SU-DHL-6 (cell line): Measurements from ENCODE around the gene CFAP70.

Source experiments
- H2AFZ ChIP-seq: fragments of 200-600 bp; sonication (generic); 2 replicates; pipeline ENCODE4 v1.6.1; 2014; ENCODE audit warnings: low read depth, mild to moderate bottlenecking, moderate library complexity, mixed read lengths, antibody characterized with exemption, low read length; ENCODE audit not compliant: severe bottlenecking
- H3F3A ChIP-seq: fragments of 200-600 bp; shearing (Covaris generic); 2 replicates; pipeline ENCODE4 v1.6.0; 2016; ENCODE audit warnings: antibody characterized with exemption, mild to moderate bottlenecking; ENCODE audit not compliant: insufficient read depth
- H3K27ac ChIP-seq: fragments of 200-600 bp; sonication (generic); 2 replicates; pipeline ENCODE4 v1.5.1; 2016; ENCODE audit warnings: low read depth, mild to moderate bottlenecking, low read length, moderate library complexity, mixed read lengths
- H3K27me3 ChIP-seq: fragments of 200-600 bp; sonication (generic), shearing (Covaris generic); 2 replicates; pipeline ENCODE4 v1.6.0; 2014; ENCODE audit warnings: mild to moderate bottlenecking, low read length
- H3K36me3 ChIP-seq: fragments of 200-600 bp; sonication (generic); 2 replicates; pipeline ENCODE4 v1.6.1; 2014; ENCODE audit warnings: mild to moderate bottlenecking, low read length, mixed read lengths
- H3K4me2 ChIP-seq: fragments of 300-600, 200-600 bp; shearing (Covaris generic), sonication (generic); 2 replicates; pipeline ENCODE4 v1.6.0; 2014; ENCODE audit warnings: low read length, low read depth, mild to moderate bottlenecking; ENCODE audit not compliant: poor library complexity, severe bottlenecking
- H3K4me3 ChIP-seq: fragments of 200-600 bp; sonication (generic); 2 replicates; pipeline ENCODE4 v1.5.1; 2014; ENCODE audit warnings: antibody characterized with exemption, low read length, mild to moderate bottlenecking, mixed read lengths; ENCODE audit not compliant: insufficient read depth, poor library complexity, severe bottlenecking
- H3K79me2 ChIP-seq: fragments of 200-600 bp; sonication (generic); 2 replicates; pipeline ENCODE4 v1.6.1; 2014; ENCODE audit warnings: mild to moderate bottlenecking, low read length, moderate library complexity; ENCODE audit not compliant: insufficient read depth
- H3K9ac ChIP-seq: fragments of 200-600 bp; sonication (generic); 2 replicates; pipeline ENCODE4 v1.7.0; 2014; ENCODE audit warnings: mild to moderate bottlenecking, low read length
- H3K9me2 ChIP-seq: fragments of 200-600 bp; sonication (generic); replicated peaks from 2 replicates; pipeline ENCODE4 v1.6.1; 2014; ENCODE audit warnings: low read length; ENCODE audit not compliant: insufficient read depth
- H3K9me3 ChIP-seq: fragments of 200-600 bp; sonication (generic); 2 replicates; pipeline ENCODE4 v1.6.1; 2014; ENCODE audit warnings: low read length, mixed read lengths; ENCODE audit not compliant: insufficient read depth
- H4K20me1 ChIP-seq: fragments of 200-600 bp; sonication (generic); 2 replicates; pipeline ENCODE4 v1.6.1; 2014; ENCODE audit warnings: low read depth, mild to moderate bottlenecking, antibody characterized with exemption, low read length, moderate library complexity, mixed read lengths
- CTCF ChIP-seq: fragments of 200-600 bp; sonication (generic); IDR thresholded peaks from one replicate; pipeline ENCODE4 v1.5.1; 2017; ENCODE audit warnings: antibody characterized with exemption, mild to moderate bottlenecking, low read length, moderate library complexity; ENCODE audit not compliant: insufficient read depth, poor library complexity, severe bottlenecking
- EZH2phosphoT487 ChIP-seq: fragments of 200-600 bp; sonication (generic), shearing (Covaris generic); conservative IDR thresholded peaks from 2 replicates; pipeline ENCODE4 v1.6.1; 2018; ENCODE audit warnings: mild to moderate bottlenecking, antibody characterized with exemption, low read length, moderate library complexity, mixed read lengths

Gene CFAP70

GRCh38 chr10:73289958-73290357 is 68.7 kb downstream of the CFAP70 start:
- Histone ChIP-seq H3K4me2 (no peak overlapping the region), H3K4me3 (no peak overlapping the region), H2AFZ (no peak overlapping the region), H3K79me2 (no peaks in the 10 kb centered on the region), H3K27ac (no peak overlapping the region), H4K20me1 (no peaks in the 10 kb centered on the region), H3F3A (no peaks in the 10 kb centered on the region), H3K36me3 (peaks cover 2% of the 10 kb centered on the region; the same call in 1 of the 2 replicates), H3K9ac (no peak overlapping the region), H3K9me2 (no peaks in the 10 kb centered on the region), H3K27me3 (no peaks in the 10 kb centered on the region), H3K9me3 (no peaks in the 10 kb centered on the region)
- TF ChIP-seq CTCF = no peak
- no peak for TF ChIP-seq EZH2phosphoT487

- H3K27me3 ChIP-seq = no peaks in the 10 kb centered on the region
- no peak for TF ChIP-seq EZH2phosphoT487
- no peak for TF ChIP-seq CTCF
- no peaks in the 10 kb centered on the region for H3K79me2 ChIP-seq
- H3K36me3 ChIP-seq = peaks cover 2% of the 10 kb centered on the region; the same call in 1 of the 2 replicates
- H3K9me2 ChIP-seq = no peaks in the 10 kb centered on the region
- no peak overlapping the region for H3K27ac ChIP-seq
- no peaks in the 10 kb centered on the region for H3F3A ChIP-seq
- no peak overlapping the region for H3K9ac ChIP-seq
- no peak overlapping the region for H2AFZ ChIP-seq
- H3K9me3 ChIP-seq = no peaks in the 10 kb centered on the region
- no peak overlapping the region for H3K4me2 ChIP-seq
- H3K4me3 ChIP-seq = no peak overlapping the region
- H4K20me1 ChIP-seq = no peaks in the 10 kb centered on the region
These were observed 71.2 kb downstream of the CFAP70 start for GRCh38 chr10:73287441-73287840.

- no peak overlapping the region for H2AFZ ChIP-seq
- TF ChIP-seq CTCF = no peak
- TF ChIP-seq EZH2phosphoT487 = no peak
These were observed 77.6 kb downstream of the CFAP70 start for GRCh38 chr10:73281097-73281496.

More at GRCh38 chr10:73281097-73281496, 77.6 kb downstream of the CFAP70 start:
- no peaks in the 10 kb centered on the region for H3K36me3 ChIP-seq
- H3K4me2 ChIP-seq = no peak overlapping the region
- H3K27me3 ChIP-seq = no peaks in the 10 kb centered on the region
- no peaks in the 10 kb centered on the region for H3K79me2 ChIP-seq
- H3K4me3 ChIP-seq = no peak overlapping the region
- H3F3A ChIP-seq = no peaks in the 10 kb centered on the region
- H3K9me2 ChIP-seq = no peaks in the 10 kb centered on the region
- no peaks in the 10 kb centered on the region for H4K20me1 ChIP-seq
- no peaks in the 10 kb centered on the region for H3K9me3 ChIP-seq
- H3K27ac ChIP-seq = no peak overlapping the region
- no peak overlapping the region for H3K9ac ChIP-seq
